Prostate gland (tissue), 2 donors: Measurements from ENCODE around the gene EEF1AKMT1.

ENCODE experiments used
- CTCF ChIP-seq, 4 experiments: fragments of 200-600 bp in 2 of 4; fragments of 450-650 bp in 2 of 4; sonication (generic) in 2 of 4; IDR thresholded peaks; 1 replicate in 3 of 4; 2 replicates in 1 of 4; pipeline ENCODE4 v1.5.1; 2016 to 2019; ENCODE audit warnings: antibody characterized with exemption in 4 of 4, mild to moderate bottlenecking in 2 of 4, moderate library complexity in 2 of 4
- POLR2AphosphoS5 ChIP-seq: sonication (generic); formaldehyde crosslinking; IDR thresholded peaks from one replicate; pipeline ENCODE4 v1.6.1; 2017; ENCODE audit warnings: antibody characterized with exemption

- no peak for TF ChIP-seq CTCF (IDR thresholded peaks at IDR 0.05)
- no peak for TF ChIP-seq POLR2AphosphoS5
Measured at GRCh38 chr13:20808874-20809273, 35.1 kb upstream of the EEF1AKMT1 start.
